Colonic mucosa (tissue), 4 donors: ENCODE data around the gene GOLGA6L9. TPM values are rescaled to one million over a fixed set of nuclear protein-coding genes. Genes with fewer than 3 reads are reported as not detected.
"Not testable (repeated sequence)": the region's sequence is repeated elsewhere in the genome, so short reads cannot be mapped to it uniquely, and the experiment has no call there.

Experiments used
- DNase-seq: peaks from one replicate; pipeline ENCODE4 v3.0.0-alpha.2; 2020
- H3K27ac ChIP-seq: fragments of 200-600 bp; one replicate; pipeline ENCODE4 v1.8.0; 2021
- H3K27me3 ChIP-seq: fragments of 200-600 bp; one replicate; pipeline ENCODE4 v1.8.0; 2021
- H3K36me3 ChIP-seq: fragments of 200-600 bp; one replicate; pipeline ENCODE4 v1.8.0; 2021
- H3K4me1 ChIP-seq: fragments of 200-600 bp; one replicate; pipeline ENCODE4 v1.8.0; 2021; ENCODE audit warnings: mild to moderate bottlenecking
- H3K4me3 ChIP-seq: fragments of 200-600 bp; one replicate; pipeline ENCODE4 v1.8.0; 2021
- H3K9ac ChIP-seq, 2 donors: one replicate each; pipeline ENCODE4 v1.7.0; 2013; ENCODE audit warnings: control low read depth in 2 of 2, low read depth in 2 of 2, low read length in 2 of 2
- H3K9me3 ChIP-seq: fragments of 200-600 bp; one replicate; pipeline ENCODE4 v1.8.0; 2021
- intact Hi-C: fragments of 100-400 bp; cut with DNase I; formaldehyde crosslinking; loops from one replicate; pipeline ENCODE4 v1.14.1; 2022
- total RNA-seq, 2 donors: library from RNA; stranded (reverse); fragmentation: NEBNext Ultra II Directional in 1 of 2; extraction: Animal tissue kit (Norgen Biotek cat#: 25700) in 1 of 2; gene quantifications; one replicate each; pipeline ENCODE4 v1.2.1, GENCODE V29; 2021
- donor health status: healthy.
- donor health status: DM: no; HTN: no; CAD: no.
- donor health status: DM: no; HTN: no; CAD: no.

Gene GOLGA6L9
- total RNA-seq, 2 donors from 2014 or later = 3.0 TPM

DNA sequence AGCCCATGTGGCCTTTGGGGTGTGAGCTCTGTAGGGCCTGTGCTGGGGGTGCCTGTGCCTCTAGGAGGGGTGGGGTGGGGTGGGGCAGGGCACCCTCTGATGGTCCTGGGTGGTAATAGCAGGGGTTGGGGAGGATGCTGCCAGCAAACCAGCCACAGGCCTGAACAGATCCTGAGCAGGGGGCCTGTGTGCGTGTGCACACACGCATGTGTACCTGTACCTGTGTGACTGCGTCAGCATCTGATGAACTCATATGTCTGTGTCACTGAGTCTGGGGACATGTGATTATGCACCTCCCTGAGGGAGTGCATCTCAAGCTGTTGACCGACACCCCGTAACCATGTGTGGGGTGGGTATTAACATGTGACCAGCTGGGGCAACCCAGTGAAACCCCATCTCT is 36.0 kb downstream of the GOLGA6L9 start:
- intact Hi-C loops, H3K4me3 ChIP-seq, H3K4me1 ChIP-seq, H3K9ac ChIP-seq, H3K27me3 ChIP-seq, H3K36me3 ChIP-seq, H3K9me3 ChIP-seq, DNase-seq, H3K27ac ChIP-seq: not testable (repeated sequence)

DNA sequence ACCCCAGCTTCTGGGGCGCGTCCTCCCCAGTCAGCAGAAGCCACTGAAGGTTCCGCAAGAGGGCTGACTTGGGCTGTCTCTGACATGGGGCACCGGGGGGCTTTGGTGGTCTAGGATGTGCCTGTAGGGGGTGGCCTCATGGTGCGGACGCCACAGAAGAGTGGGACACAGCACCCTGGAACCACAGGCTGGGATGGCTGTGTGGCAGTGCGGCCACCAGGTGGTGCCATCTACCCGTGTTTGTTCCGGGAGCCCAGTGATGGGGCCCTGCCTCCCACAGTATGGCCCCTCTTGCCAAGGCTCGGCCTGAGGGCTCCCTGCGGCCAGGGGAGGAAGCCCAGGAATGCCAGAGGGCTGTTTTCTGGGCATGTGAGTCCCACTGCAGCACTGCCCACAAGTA is 38.6 kb downstream of the GOLGA6L9 start:
- H3K4me1 ChIP-seq, DNase-seq, H3K36me3 ChIP-seq, H3K27ac ChIP-seq, intact Hi-C loops, H3K27me3 ChIP-seq, H3K4me3 ChIP-seq, H3K9me3 ChIP-seq, H3K9ac ChIP-seq: not testable (repeated sequence)

GRCh38 chr15:82469381-82469780 is 39.8 kb downstream of the GOLGA6L9 start:
- DNase-seq, H3K9ac ChIP-seq, H3K4me3 ChIP-seq, H3K4me1 ChIP-seq, H3K36me3 ChIP-seq, intact Hi-C loops, H3K27ac ChIP-seq, H3K9me3 ChIP-seq, H3K27me3 ChIP-seq: not testable (repeated sequence)

GRCh38 chr15:82472269-82472982 is 42.8 kb downstream of the GOLGA6L9 start:
- H3K4me3 ChIP-seq, intact Hi-C loops, DNase-seq, H3K9me3 ChIP-seq, H3K36me3 ChIP-seq, H3K27ac ChIP-seq, H3K4me1 ChIP-seq, H3K27me3 ChIP-seq, H3K9ac ChIP-seq: not testable (repeated sequence)

DNA sequence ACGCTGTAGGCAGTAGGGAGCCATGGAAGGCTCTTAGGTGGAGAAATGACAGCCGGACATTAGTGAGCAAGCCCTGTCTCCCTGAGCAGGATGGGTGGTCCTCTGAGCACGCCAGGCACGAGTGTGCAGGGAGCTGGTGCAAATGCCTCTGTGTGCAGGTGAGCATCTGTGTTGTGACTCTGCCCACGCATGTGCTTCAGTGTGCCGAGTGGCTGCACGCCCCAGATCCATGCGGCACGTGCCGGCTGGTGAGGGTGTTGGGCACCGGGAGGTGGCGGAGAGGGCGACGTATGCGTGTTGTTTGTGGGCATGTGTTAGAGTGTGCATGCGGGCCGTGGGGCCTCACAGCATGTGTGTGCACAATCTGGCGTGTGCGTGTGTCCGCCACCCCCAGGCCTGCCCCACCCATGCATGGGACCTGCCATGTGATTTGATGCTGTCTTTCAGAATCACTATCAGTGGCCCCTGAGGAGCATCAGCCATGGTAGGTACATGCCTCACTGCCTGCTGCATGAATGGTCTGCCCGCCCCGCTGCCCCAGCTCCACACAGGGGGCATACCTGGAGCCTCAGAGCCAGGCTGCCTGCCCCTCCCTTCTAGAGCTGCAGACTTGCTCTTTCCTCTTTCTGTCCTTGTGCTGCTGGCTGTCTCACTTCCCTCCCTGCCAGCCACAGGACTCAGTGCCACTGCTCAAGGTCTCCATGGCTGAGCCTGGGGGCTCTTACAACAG is 45.1 kb downstream of the GOLGA6L9 start:
- H3K36me3 ChIP-seq, H3K27ac ChIP-seq, H3K9me3 ChIP-seq, intact Hi-C loops, H3K4me1 ChIP-seq, H3K27me3 ChIP-seq, H3K9ac ChIP-seq, DNase-seq, H3K4me3 ChIP-seq: not testable (repeated sequence)

GRCh38 chr15:82475345-82475967 is 45.8 kb downstream of the GOLGA6L9 start:
- intact Hi-C loops, H3K9me3 ChIP-seq, H3K27ac ChIP-seq, H3K4me3 ChIP-seq, H3K9ac ChIP-seq, DNase-seq, H3K36me3 ChIP-seq, H3K4me1 ChIP-seq, H3K27me3 ChIP-seq: not testable (repeated sequence)

GRCh38 chr15:82476697-82477342 is 47.2 kb downstream of the GOLGA6L9 start:
- intact Hi-C loops, H3K27me3 ChIP-seq, DNase-seq, H3K4me1 ChIP-seq, H3K9ac ChIP-seq, H3K27ac ChIP-seq, H3K9me3 ChIP-seq, H3K4me3 ChIP-seq, H3K36me3 ChIP-seq: not testable (repeated sequence)

GRCh38 chr15:82477343-82478057 is 47.9 kb downstream of the GOLGA6L9 start:
- intact Hi-C loops, H3K27ac ChIP-seq, H3K9me3 ChIP-seq, H3K36me3 ChIP-seq, H3K27me3 ChIP-seq, H3K9ac ChIP-seq, H3K4me3 ChIP-seq, DNase-seq, H3K4me1 ChIP-seq: not testable (repeated sequence)

Other genes starting within 250 kb of the GOLGA6L9 start
- 10 to 100 TPM; 27.4 to 38.9 TPM for gene EFL1, start 167.1 kb upstream of the GOLGA6L9 start, total RNA-seq
- gene SAXO2, start 167.0 kb upstream of the GOLGA6L9 start, total RNA-seq = under 1 TPM; 0.67 to 0.93 TPM
- 1 to 10 TPM; 1.4 to 1.8 TPM for gene GOLGA6L10, start 80.3 kb upstream of the GOLGA6L9 start, total RNA-seq
- 1,000 to 10,000 TPM in 1 of 2 donors, 100 to 1,000 TPM in 1; 909 to 1,247 TPM for gene RPS17, start 110.6 kb downstream of the GOLGA6L9 start, total RNA-seq
- gene CPEB1, start 217.5 kb downstream of the GOLGA6L9 start, total RNA-seq = 1 to 10 TPM in 1 of 2 donors, under 1 TPM in 1; 0.40 to 1.4 TPM